ENCODE measurements around the gene RING1.

RING1 gene

DNA sequence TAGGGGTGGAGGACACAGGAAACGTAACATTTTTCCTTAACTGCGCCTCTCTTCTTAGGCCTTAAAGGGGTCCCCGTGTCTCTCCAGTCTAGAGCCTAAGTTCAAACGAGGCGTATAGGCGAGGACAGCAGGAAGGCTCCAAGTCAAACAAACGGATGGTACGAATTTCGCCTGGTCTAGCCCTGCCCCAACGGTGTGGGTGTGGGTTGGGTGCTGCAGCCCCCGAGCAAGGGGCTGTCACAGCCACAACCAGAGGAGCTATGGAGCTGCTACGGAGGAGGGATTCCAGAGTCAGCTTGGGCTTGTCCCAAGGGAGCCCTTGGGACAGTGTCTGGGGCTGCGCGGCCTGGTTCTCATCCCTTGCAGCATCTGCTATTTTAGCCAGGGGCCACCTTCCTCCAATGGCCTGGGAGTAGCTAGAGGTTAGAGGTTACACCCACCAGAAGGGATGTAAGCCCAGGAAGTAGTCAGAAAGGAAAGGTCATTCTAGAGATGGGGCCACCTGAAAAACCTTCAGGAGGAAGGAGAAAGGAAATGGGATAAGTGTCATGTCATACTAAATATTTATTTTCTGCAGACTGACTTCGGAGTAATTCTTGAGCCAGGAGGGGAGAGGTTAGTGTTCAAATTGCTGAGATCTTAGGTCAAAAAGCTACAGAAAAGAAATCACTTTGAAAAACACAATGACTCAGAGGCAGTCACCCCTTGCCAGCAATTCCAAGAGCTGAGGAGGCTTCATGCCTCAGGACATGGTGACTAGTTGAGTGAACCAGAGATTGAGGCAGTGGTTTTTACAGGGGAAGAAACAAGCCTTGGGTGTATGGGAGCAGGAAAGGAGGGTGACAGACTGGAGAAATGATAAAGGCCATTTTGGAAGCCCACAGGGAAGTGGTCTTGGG, 41.7 kb downstream of the RING1 start:
- DNase-seq, result peak; percentile 8

DNA sequence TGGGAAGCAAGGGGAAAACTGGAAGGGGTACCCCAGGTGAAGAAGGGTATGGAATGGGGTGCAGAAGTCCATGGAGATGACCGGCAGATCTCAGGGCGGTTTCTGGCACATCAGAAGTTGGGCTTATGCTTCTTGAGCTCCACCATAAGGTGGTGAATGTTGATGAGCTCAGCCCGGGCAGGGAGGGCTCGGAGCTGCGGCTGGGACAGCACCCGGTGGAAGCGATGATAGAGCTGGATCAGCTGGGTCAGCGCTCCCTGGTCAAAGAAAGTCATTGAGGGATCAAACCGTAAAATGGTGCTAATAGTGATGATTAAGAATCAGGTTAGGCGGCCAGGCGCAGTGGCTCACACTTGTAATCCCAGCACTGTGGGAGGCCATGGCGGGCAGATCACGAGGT, 42.4 kb downstream of the RING1 start:
- no peak for DNase-seq

DNA sequence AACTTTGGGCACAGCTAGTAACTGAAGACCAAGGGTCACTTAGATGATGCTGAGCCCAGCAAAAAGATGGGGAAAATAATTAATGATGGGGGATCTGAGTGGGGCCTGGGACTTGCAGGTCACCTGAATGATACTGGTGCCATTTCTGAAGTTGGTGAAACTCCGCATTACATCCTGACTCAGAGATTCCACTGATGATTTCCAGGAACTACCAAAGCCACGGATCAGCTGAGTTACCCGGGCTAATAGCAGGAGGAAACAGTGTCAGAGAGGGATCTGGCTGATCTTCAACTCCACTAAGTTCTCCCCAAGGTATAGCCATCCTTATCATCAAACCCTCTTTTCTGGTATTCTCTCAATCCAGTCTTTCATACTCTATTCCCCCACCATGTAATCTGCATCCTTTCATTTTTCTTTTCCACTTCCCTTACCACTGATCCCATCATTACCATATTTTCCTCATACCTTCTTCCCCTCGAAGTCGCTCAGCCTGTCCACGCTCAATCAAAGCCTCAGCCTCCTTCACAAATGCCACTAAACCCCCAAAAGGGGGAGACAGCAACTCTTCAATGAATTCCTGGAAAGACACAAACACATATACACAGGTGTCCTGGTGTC, 43.2 kb downstream of the RING1 start:
- no peak for DNase-seq

DNA sequence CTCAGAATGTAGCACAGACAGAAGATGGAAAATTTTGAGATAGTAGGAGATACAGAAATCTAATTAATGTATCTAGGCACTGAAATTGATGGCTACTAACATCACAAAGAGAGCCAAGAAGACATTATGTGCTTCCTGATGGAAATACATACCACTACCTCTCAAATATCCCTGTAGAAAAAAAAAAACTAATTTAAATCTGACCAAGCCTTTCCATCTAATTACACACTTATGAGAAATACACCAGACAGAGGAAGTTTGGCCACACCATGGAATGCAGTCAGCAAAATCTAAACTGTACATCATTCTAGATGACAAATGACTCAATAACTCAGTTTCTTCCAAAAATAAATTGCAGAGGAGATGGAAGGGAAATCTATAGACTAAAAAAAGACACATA, 44.5 kb downstream of the RING1 start:
- DNase-seq, result peak; percentile 48

DNA sequence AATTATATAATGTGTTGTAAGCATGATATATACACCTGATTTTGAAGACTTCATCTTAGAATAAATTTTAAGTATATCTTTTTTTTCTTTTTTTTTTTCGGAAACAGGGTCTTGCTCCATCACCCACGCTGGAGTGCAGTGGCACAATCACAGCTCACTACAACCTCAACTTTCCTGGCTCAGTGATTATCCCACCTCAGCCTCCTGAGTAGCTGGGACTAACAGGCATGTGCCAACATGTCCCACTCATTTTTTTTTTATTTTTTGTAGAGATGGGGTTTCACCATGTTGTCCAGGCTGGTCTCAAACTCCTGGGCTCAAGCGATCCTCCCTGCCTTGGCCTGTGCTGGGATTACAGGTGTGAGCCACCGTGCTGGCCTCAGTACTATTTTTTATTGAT, 46.3 kb downstream of the RING1 start:
- DNase-seq, result no peak

DNA sequence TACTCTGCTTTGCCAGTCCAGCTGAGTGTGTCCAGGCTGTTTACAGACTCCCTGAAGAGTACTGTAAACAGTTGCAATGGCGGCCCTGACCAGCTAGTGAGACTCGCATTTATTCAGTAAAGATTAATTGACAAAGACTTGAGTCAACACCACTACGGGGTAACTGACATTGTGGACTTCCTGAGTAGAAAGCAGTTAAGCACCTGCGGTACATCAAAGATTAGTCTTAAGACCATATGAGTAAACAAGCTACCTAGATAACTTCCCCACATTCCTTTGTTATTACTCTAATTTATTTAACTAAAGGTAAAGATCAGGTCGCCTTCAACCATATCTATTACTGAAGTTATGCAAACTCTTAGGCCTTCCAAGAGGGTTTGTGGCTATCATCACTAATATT, 50.7 kb downstream of the RING1 start:
- no peak for DNase-seq
